ENCODE results near the gene DAPK2. TPM values are rescaled to one million over a fixed set of nuclear protein-coding genes. Genes with fewer than 3 reads are reported as not detected.

Gene DAPK2
- total RNA-seq, 2 donors from 2014 or later: 28.8 to 57.6 TPM

DNA sequence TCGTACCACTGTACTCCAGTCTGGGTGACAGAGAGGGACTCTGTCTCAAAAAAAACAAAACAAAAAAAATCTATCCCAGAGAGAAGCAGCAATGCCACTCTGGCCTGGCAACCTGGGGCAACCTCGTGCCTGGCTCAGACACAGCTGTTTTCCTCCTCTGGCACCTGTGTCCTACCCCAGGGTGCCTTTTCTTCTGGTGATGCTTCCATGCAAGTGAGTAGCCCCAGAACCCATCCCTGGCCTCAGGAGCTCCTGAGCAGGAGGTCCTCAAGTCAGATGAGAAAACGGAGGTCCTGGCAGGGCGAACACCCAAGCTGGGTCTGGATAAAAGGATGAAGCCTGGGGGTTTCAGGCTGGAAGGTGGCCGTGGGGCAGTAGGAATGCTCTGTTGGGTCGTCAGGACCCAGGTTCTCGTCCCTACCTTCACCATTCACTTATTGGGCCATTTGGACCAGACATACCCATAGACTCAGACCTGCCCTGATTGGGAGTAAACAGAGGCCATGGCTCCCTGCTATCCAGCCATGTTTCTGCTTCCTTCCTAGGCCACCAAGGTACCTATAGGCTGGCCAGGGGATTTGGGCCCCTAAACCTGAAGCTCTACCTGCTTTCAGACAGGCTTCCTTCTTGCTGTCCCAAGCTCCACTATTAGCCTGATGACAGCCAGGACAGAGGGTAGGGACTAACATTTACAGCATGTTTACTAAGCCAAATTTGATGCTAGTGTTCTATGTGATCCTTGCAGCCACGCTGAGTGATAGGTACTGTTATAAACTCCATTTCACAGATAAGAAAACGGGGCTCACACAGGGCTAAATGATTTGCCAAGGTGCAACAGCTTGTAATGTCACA, 102.2 kb downstream of the DAPK2 start:
- peak; percentile 54 for DNase-seq (ENCODE audit: low spot score)
- no peaks in the 10 kb centered on the region for H3K27me3 ChIP-seq
- peaks cover 0 to 55% of the 10 kb centered on the region in 2 donors for H3K4me1 ChIP-seq
- H3K4me3 ChIP-seq: no peak overlapping the region
- H3K27ac ChIP-seq: no peak overlapping the region
- TF ChIP-seq, protein P1, sequence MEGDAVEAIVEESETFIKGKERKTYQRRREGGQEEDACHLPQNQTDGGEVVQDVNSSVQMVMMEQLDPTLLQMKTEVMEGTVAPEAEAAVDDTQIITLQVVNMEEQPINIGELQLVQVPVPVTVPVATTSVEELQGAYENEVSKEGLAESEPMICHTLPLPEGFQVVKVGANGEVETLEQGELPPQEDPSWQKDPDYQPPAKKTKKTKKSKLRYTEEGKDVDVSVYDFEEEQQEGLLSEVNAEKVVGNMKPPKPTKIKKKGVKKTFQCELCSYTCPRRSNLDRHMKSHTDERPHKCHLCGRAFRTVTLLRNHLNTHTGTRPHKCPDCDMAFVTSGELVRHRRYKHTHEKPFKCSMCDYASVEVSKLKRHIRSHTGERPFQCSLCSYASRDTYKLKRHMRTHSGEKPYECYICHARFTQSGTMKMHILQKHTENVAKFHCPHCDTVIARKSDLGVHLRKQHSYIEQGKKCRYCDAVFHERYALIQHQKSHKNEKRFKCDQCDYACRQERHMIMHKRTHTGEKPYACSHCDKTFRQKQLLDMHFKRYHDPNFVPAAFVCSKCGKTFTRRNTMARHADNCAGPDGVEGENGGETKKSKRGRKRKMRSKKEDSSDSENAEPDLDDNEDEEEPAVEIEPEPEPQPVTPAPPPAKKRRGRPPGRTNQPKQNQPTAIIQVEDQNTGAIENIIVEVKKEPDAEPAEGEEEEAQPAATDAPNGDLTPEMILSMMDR (IDR thresholded peaks at IDR 0.05): no peak
- H3K9me3 ChIP-seq: no peaks in the 10 kb centered on the region
- no peaks in the 10 kb centered on the region for H3K36me3 ChIP-seq

DNA sequence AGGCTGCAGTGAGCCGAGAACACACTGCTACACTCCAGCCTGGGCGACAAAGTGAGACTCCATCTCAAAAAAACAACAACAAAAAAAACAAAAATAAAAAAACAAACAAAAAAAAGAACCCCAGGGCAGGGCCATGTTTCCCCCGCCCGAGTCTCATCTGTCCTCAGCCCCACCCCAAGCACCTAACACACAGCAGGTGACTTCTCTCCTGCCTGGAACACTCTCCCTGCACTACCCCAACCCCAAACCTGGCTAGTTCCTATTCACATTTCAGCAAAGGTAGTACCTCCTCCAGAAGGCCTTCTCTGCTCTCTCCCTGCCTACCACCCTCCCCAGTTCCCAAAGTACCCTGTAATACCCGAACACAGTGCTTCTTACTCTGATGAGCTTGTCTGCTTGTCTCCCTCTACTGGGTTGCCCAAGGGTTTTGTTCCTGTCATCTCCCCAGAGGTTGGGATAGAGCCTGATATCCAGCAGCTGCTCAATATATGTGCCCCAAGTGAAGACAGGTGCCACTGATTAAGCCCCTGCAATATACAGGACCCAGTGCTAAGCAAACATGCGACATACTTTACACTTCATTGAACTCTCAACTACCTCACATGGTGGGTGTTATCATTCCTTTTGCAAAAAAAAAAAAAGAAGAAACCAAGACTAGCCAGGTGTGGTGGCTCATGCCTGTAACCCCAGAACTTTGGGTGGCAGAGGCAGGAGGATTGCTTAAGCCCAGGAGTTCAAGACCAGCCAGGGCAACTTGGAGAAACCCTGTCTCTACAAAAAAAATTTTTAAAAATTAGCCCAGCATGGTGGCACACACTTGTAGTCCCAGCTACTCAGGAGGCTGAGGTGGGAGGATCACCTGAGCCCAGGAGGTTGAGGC, 103.6 kb downstream of the DAPK2 start:
- H3K4me3 ChIP-seq: no peak overlapping the region
- TF ChIP-seq, protein P1 (IDR thresholded peaks at IDR 0.05): no peak
- no peaks in the 10 kb centered on the region for H3K36me3 ChIP-seq
- H3K27me3 ChIP-seq: no peaks in the 10 kb centered on the region
- peak; percentile 26 for DNase-seq (ENCODE audit: low spot score)
- no peaks in the 10 kb centered on the region for H3K9me3 ChIP-seq
- H3K27ac ChIP-seq: peak overlapping the region; percentile 63 to 77
- peaks cover 0 to 64% of the 10 kb centered on the region in 2 donors for H3K4me1 ChIP-seq

DNA sequence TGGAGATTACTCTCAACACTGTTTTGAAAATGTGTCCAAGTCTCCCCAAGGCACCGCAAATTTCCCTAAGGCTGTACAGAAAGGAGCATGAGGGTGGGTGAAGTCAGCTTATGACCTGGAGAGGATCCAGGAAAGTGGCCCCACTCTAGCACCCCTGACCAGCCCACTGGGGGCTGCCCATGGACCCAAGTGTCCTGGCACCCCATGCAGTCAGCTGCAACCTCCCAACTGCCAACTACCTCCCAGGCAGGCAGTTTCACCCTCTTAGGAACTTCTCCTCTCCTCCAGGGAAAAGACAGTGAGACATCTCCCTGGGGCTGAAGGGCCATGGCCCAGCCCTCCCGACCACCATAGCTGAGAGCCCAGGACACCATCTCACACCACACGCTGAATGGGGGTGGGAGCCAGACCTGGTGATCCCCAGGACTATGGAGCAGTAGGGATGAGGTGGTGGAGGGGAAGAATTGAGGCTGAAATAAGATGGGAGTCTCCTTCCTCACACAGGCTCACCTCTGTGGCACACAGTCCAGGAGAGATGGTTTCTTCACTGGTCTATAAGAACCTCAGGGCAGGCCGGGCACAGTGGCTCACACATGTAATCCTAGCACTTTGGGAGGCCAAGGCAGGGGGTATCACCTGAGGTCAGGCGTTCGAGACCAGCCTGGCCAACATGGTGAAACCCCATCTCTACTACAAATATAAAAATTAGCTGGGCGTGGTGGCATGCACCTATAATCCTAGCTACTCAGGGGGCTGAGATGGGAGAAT, 104.4 kb downstream of the DAPK2 start:
- Histone ChIP-seq H3K4me3 (no peak overlapping the region), H3K4me1 (peaks cover 0 to 64% of the 10 kb centered on the region in 2 donors), H3K27ac (peak overlapping the region; percentile 63 to 77), H3K27me3 (no peaks in the 10 kb centered on the region), H3K9me3 (no peaks in the 10 kb centered on the region), H3K36me3 (no peaks in the 10 kb centered on the region)
- peak; percentile 54 for DNase-seq (ENCODE audit: low spot score)
- TF ChIP-seq, protein P1 (IDR thresholded peaks at IDR 0.05): no peak

DNA sequence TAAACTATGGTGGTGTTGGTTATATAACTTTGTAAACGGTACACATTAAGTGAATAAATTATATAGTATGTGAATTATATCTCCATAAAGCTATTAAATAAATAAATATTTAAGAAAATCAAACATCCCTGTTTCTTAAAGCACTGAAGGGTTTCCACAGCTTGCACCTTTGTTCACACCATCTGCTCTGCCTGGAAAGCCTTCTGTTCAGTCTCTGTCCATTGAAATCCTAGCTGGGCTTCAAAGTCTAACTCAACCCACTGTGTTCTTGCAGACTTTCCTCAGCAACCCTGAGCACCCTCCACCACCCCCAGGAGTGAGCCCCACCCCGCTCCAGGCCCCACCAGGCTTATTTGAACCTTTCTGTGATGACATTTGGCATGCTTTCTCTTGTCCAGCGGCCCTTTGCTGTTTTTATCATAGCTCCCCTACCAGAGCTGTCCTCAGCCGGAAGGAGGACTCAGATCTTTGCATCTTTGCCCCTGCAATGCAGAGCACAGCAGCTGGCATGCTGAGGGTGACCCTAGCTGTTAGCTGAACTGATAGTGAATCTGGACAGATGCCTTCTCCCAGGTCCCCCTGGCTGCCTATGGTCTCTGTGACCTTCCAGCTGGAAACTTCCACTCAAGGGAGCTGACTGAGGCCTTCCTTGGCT, 105.2 kb downstream of the DAPK2 start:
- H3K27me3 ChIP-seq: no peaks in the 10 kb centered on the region
- H3K4me1 ChIP-seq: peaks cover 0 to 62% of the 10 kb centered on the region in 2 donors
- H3K9me3 ChIP-seq: no peaks in the 10 kb centered on the region
- DNase-seq (ENCODE audit: low spot score): peak; percentile 47
- no peak overlapping the region for H3K4me3 ChIP-seq
- peak overlapping the region; percentile 63 to 77 for H3K27ac ChIP-seq
- H3K36me3 ChIP-seq: no peaks in the 10 kb centered on the region
- TF ChIP-seq, protein P1 (IDR thresholded peaks at IDR 0.05): no peak

DNA sequence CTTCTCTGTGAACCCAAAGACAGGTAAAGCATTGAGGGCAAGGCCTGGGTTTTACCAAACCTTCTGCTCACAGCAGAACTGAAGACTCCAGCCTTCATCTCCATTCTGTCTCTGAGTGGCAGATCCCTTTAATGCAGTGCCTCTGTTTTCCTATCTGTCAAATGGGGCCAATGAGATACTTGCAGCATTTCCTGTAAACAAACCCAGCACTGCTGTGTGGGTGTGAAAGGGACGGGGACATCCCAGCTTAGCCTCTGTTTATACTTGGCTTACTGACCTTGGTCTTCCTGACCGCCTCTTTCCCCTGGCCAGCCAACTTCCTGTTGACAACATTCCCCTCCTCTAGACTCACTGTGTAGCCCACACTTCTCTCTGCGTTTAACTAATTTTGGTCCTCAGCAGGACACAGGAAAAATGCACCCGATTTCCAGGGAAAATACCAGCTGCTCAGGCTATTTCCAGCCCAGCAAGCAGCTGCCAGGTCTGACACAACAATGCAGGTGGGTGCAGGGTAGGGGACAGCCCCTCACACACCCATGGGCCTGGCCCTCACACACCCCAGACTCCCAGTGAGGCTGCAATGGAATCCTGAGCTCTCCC, 106.7 kb downstream of the DAPK2 start:
- peak; percentile 59 for DNase-seq (ENCODE audit: low spot score)
- H3K36me3 ChIP-seq: no peaks in the 10 kb centered on the region
- TF ChIP-seq, protein P1 (IDR thresholded peaks at IDR 0.05): no peak
- H3K27me3 ChIP-seq: no peaks in the 10 kb centered on the region
- no peaks in the 10 kb centered on the region for H3K9me3 ChIP-seq
- H3K4me3 ChIP-seq: no peak overlapping the region
- peaks cover 0 to 48% of the 10 kb centered on the region in 2 donors for H3K4me1 ChIP-seq
- peak overlapping the region; percentile 63 to 77 for H3K27ac ChIP-seq

Data from right atrium auricular region (tissue), 2 donors.